ENCODE data around the gene EEIG1. TPM values are rescaled to one million over a fixed set of nuclear protein-coding genes. Genes with fewer than 3 reads are reported as not detected.

EEIG1 gene
- total and polyA plus RNA-seq, 9 of the 15 experiments (the other 6 are each of a cell fraction or from before 2014, with no cell fraction given), result 0.17 to 16.7 (median 3.6) TPM

DNA sequence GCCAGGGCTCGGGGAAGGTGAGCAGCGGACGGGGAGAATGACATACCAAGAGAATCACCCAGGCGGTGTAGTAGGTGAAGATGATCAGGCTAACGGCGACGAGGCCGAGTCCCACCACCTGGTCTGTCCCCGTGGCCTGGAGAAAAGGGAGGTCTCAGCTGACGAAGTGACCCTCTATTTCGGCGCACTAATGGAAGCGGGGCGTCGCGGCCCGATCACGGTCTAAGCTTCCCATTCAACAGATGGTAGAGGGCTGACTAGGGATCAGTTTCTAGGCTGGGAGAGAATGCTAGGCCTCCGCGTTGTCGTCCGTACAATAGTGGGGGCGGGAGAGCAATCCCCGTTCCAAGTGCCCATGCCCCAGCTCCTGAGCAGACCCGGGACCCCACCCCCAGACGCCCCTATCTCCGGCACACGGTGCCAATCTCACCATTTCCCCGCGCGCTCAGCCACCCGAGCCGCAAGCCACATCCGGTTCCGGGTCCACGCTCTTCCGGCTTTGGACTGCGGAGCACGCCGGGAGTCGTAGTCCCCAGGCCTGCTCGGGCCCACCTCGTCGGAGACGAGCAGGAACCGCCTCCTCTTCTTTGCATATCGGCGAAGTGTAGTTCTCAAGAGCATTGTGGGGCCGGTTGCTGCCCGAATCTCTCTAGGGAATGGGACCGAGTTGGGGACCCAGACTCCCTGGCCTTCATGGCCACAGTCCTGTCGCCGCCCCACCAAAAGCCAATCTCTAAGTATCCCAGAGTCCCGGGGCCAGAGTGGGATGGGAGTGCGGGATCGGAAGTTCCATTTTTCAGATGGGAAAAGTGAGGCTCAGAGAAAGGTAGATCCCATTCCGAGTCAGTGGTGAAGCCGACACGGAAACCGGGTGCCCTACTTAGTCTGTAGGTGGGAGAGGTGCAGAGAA, 43.1 kb downstream of the EEIG1 start, which contains the start of gene DPM2 (continued):
- TF ChIP-seq, protein P1, sequence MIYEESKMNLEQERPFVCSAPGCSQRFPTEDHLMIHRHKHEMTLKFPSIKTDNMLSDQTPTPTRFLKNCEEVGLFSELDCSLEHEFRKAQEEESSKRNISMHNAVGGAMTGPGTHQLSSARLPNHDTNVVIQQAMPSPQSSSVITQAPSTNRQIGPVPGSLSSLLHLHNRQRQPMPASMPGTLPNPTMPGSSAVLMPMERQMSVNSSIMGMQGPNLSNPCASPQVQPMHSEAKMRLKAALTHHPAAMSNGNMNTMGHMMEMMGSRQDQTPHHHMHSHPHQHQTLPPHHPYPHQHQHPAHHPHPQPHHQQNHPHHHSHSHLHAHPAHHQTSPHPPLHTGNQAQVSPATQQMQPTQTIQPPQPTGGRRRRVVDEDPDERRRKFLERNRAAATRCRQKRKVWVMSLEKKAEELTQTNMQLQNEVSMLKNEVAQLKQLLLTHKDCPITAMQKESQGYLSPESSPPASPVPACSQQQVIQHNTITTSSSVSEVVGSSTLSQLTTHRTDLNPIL (CRISPR knock-in tag; IDR thresholded peaks at IDR 0.05), result no peak
- TF ChIP-seq FOXK2 (conservative IDR thresholded peaks at IDR 0.05 in 1 of 2, IDR thresholded peaks at IDR 0.05 in 1 of 2; ENCODE audit: low read depth in 2 of 2) (no peak), ARHGAP35 (IDR thresholded peaks at IDR 0.05; ENCODE audit: partially characterized antibody) (no peak), ZNF830 (CRISPR knock-in tag; IDR thresholded peaks at IDR 0.05) (no peak), NR4A1 (CRISPR knock-in tag; IDR thresholded peaks at IDR 0.05) (no peak; the same call in 1 of the 2 replicates), NR4A1 (tag; IDR thresholded peaks at IDR 0.05) (no peak), SPI1 (IDR thresholded peaks at IDR 0.05; ENCODE audit: borderline replicate concordance, low read depth, low read length) (no peak), NBN (IDR thresholded peaks at IDR 0.05; ENCODE audit: low read depth) (peak; percentile 29; the same call in 1 of the 2 replicates), SMAD3 (CRISPR knock-in tag; conservative IDR thresholded peaks at IDR 0.05) (no peak; the same call in 1 of the 2 replicates), SIX5 (IDR thresholded peaks at IDR 0.05; ENCODE audit: borderline replicate concordance in 1 of 2, insufficient read depth in 1 of 2, low read depth in 1 of 2, low read length in 2 of 2) (peak; percentile 81 to 82)
- TF ChIP-seq, protein P2, sequence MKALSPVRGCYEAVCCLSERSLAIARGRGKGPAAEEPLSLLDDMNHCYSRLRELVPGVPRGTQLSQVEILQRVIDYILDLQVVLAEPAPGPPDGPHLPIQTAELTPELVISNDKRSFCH (CRISPR knock-in tag; IDR thresholded peaks at IDR 0.05), result no peak
- TF ChIP-seq, protein P2 (tag; IDR thresholded peaks at IDR 0.05), result no peak
- TF ChIP-seq, protein P3, sequence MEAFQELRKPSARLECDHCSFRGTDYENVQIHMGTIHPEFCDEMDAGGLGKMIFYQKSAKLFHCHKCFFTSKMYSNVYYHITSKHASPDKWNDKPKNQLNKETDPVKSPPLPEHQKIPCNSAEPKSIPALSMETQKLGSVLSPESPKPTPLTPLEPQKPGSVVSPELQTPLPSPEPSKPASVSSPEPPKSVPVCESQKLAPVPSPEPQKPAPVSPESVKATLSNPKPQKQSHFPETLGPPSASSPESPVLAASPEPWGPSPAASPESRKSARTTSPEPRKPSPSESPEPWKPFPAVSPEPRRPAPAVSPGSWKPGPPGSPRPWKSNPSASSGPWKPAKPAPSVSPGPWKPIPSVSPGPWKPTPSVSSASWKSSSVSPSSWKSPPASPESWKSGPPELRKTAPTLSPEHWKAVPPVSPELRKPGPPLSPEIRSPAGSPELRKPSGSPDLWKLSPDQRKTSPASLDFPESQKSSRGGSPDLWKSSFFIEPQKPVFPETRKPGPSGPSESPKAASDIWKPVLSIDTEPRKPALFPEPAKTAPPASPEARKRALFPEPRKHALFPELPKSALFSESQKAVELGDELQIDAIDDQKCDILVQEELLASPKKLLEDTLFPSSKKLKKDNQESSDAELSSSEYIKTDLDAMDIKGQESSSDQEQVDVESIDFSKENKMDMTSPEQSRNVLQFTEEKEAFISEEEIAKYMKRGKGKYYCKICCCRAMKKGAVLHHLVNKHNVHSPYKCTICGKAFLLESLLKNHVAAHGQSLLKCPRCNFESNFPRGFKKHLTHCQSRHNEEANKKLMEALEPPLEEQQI (IDR thresholded peaks at IDR 0.05), result no peak
- TF ChIP-seq, protein P4, sequence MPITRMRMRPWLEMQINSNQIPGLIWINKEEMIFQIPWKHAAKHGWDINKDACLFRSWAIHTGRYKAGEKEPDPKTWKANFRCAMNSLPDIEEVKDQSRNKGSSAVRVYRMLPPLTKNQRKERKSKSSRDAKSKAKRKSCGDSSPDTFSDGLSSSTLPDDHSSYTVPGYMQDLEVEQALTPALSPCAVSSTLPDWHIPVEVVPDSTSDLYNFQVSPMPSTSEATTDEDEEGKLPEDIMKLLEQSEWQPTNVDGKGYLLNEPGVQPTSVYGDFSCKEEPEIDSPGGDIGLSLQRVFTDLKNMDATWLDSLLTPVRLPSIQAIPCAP (CRISPR knock-in tag; IDR thresholded peaks at IDR 0.05; ENCODE audit: borderline replicate concordance), result no peak
- TF ChIP-seq, protein P5, sequence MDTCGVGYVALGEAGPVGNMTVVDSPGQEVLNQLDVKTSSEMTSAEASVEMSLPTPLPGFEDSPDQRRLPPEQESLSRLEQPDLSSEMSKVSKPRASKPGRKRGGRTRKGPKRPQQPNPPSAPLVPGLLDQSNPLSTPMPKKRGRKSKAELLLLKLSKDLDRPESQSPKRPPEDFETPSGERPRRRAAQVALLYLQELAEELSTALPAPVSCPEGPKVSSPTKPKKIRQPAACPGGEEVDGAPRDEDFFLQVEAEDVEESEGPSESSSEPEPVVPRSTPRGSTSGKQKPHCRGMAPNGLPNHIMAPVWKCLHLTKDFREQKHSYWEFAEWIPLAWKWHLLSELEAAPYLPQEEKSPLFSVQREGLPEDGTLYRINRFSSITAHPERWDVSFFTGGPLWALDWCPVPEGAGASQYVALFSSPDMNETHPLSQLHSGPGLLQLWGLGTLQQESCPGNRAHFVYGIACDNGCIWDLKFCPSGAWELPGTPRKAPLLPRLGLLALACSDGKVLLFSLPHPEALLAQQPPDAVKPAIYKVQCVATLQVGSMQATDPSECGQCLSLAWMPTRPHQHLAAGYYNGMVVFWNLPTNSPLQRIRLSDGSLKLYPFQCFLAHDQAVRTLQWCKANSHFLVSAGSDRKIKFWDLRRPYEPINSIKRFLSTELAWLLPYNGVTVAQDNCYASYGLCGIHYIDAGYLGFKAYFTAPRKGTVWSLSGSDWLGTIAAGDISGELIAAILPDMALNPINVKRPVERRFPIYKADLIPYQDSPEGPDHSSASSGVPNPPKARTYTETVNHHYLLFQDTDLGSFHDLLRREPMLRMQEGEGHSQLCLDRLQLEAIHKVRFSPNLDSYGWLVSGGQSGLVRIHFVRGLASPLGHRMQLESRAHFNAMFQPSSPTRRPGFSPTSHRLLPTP (IDR thresholded peaks at IDR 0.05; ENCODE audit: borderline replicate concordance, extremely low read depth, insufficient read length), result no peak
- TF ChIP-seq, protein P6, sequence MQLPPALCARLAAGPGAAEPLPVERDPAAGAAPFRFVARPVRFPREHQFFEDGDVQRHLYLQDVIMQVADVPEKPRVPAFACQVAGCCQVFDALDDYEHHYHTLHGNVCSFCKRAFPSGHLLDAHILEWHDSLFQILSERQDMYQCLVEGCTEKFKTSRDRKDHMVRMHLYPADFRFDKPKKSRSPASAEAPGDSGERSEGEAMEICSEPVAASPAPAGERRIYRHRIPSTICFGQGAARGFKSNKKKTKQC (CRISPR knock-in tag; IDR thresholded peaks at IDR 0.05), result no peak
- TF ChIP-seq, protein P7, sequence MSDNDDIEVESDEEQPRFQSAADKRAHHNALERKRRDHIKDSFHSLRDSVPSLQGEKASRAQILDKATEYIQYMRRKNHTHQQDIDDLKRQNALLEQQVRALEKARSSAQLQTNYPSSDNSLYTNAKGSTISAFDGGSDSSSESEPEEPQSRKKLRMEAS (CRISPR knock-in tag; IDR thresholded peaks at IDR 0.05), result peak; percentile 69; the same call in 1 of the 2 replicates

Measured in K562 (cell line).